PC-3 (cell line): ENCODE results near the gene SPRED2. TPM values are rescaled to one million over a fixed set of nuclear protein-coding genes. Genes with fewer than 3 reads are reported as not detected.
A peak's percentile ranks its signal among the peaks of the same experiment; 100 is the strongest.

Experiments used
- ATAC-seq: fragments of 200-7000 bp; cut with Tn5 transposase; 2 replicates; pipeline ENCODE4 v1.9.1; 2020; ENCODE audit warnings: mild to moderate bottlenecking, moderate library complexity
- BruUV-seq: library from RNA; stranded (reverse); fragments of 400-500 nt; replicated peaks from 2 replicates; lab custom pipeline; 2021; lab: Mats Ljungman, UMichigan
- CTCF ChIA-PET: fragments of 300-600 bp; sonication (Branson Sonifier 250); formaldehyde crosslinking; loops from one replicate; lab custom pipeline; 2022; ENCODE audit warnings: antibody characterized with exemption; lab: Charles Lee
- POLR2A ChIA-PET: fragments of 300-600 bp; sonication (Branson Sonifier 250); formaldehyde crosslinking; loops from one replicate; lab custom pipeline; 2022; ENCODE audit warnings: antibody characterized with exemption; ENCODE audit not compliant: unreplicated experiment; lab: Charles Lee
- DNase-seq: peaks from one replicate; pipeline ENCODE4 v3.0.0-alpha.2; 2015
- H2AFZ ChIP-seq: fragments of 300-600 bp; sonication (generic); 2 replicates; pipeline ENCODE4 v1.6.0; 2016; ENCODE audit warnings: antibody characterized with exemption, low read length
- H3F3A ChIP-seq: fragments of 300-600 bp; sonication (generic); one replicate; pipeline ENCODE4 v1.6.0; 2017; ENCODE audit warnings: antibody characterized with exemption, low read length, control low read depth, mild to moderate bottlenecking; ENCODE audit not compliant: unreplicated experiment
- H3K27ac ChIP-seq: fragments of 300-600 bp; sonication (generic); 2 replicates; pipeline ENCODE4 v1.5.1; 2016; ENCODE audit warnings: mild to moderate bottlenecking, low read length
- H3K27me3 ChIP-seq: fragments of 300-600 bp; sonication (generic); 2 replicates; pipeline ENCODE4 v1.6.1; 2016; ENCODE audit warnings: low read length, mixed read lengths
- H3K36me3 ChIP-seq: fragments of 300-600 bp; sonication (generic); 2 replicates; pipeline ENCODE4 v1.6.1; 2016; ENCODE audit warnings: low read depth, mixed run types, low read length, mixed read lengths
- H3K4me1 ChIP-seq: fragments of 300-600 bp; sonication (generic); 2 replicates; pipeline ENCODE4 v1.5.1; 2016; ENCODE audit warnings: low read length; ENCODE audit not compliant: insufficient read depth
- H3K4me2 ChIP-seq: fragments of 300-600 bp; sonication (generic); 2 replicates; pipeline ENCODE4 v1.6.0; 2016; ENCODE audit warnings: low read length
- H3K4me3 ChIP-seq: fragments of 300-600 bp; sonication (generic); 2 replicates; pipeline ENCODE4 v1.5.1; 2016; ENCODE audit warnings: mild to moderate bottlenecking, low read length, mixed read lengths
- H3K79me2 ChIP-seq: fragments of 300-600 bp; sonication (generic); 2 replicates; pipeline ENCODE4 v1.6.1; 2017; ENCODE audit warnings: low read length, mixed read lengths
- H3K9ac ChIP-seq: fragments of 300-600 bp; sonication (generic); 2 replicates; pipeline ENCODE4 v1.6.0; 2016; ENCODE audit warnings: mild to moderate bottlenecking, low read length
- H3K9me2 ChIP-seq: fragments of 300-600 bp; sonication (generic); replicated peaks from 2 replicates; pipeline ENCODE4 v1.6.1; 2016; ENCODE audit warnings: mixed run types, low read length, mixed read lengths
- H3K9me3 ChIP-seq: fragments of 300-600 bp; sonication (generic); 2 replicates; pipeline ENCODE4 v1.6.1; 2016; ENCODE audit warnings: low read length, mixed read lengths
- H4K20me1 ChIP-seq: fragments of 300-600 bp; sonication (generic); 2 replicates; pipeline ENCODE4 v1.6.1; 2016; ENCODE audit warnings: low read length, mixed read lengths
- CTCF ChIP-seq: fragments of 300-600 bp; sonication (generic); conservative IDR thresholded peaks from 2 replicates; pipeline ENCODE4 v1.5.1; 2017; ENCODE audit warnings: antibody characterized with exemption, low read depth, mild to moderate bottlenecking, low read length
- EZH2 ChIP-seq: fragments of 300-600 bp; sonication (generic); IDR thresholded peaks from one replicate; pipeline ENCODE4 v1.6.1; 2017; ENCODE audit warnings: antibody characterized with exemption, mild to moderate bottlenecking, low read length; ENCODE audit not compliant: unreplicated experiment
- EZH2phosphoT487 ChIP-seq: fragments of 300-600 bp; sonication (generic); IDR thresholded peaks from 2 replicates; pipeline ENCODE4 v1.6.1; 2018; ENCODE audit warnings: mild to moderate bottlenecking, antibody characterized with exemption, low read length, borderline replicate concordance
- intact Hi-C: fragments of 100-400 bp; cut with micrococcal nuclease; formaldehyde crosslinking; loops from 2 replicates; pipeline ENCODE4 v1.9.0; 2023
- total RNA-seq: library from RNA; depleted of rRNA; stranded (reverse); fragments of >200 nt; gene quantifications from 2 replicates; pipeline ENCODE4 v1.2.3, GENCODE V29; 2014

The SPRED2 gene
- total RNA-seq, 1 experiment from 2014 or later, result 16.2 TPM

DNA sequence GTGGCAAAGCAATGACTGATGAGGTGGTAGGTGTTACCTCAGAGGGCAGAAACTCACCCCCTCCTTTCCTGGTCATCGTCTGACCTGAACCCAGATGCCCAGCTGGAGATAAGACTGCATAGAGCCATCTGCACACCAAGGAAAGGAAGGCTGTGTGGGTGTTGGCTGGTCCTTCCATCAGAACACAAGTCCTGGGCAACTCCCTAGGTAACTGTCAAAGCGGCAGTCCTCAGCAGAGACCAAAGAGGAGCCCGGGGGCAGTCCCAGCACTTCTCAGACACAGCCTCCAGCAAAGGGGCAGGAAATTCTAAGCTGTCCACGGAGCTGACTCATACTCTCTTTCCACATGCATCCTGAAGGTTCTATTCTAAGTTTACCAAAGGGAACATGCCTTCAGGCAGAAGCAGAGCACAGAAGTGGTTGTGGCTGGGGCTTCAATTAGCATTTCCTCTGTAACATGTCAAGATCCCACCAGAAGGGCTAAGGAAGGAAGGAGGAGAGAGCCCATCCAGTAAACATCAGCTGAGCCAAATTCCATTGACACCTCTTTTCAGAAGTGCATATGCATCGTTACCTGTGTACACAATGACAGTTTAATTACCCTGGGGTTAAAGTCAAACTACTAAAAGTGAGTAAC lies 54.7 kb downstream of the SPRED2 start:
- H3K4me1 ChIP-seq, result peaks cover 85% of the 10 kb centered on the region
- DNase-seq (peak; percentile 90), ATAC-seq (peak; percentile 65)
- H3K27ac ChIP-seq, result peak overlapping the region; percentile 76
- no peaks in the 10 kb centered on the region for H3K9me3 ChIP-seq
- H3F3A ChIP-seq, result peaks cover 10% of the 10 kb centered on the region
- POLR2A ChIA-PET, result interaction anchor here (0.5 kb wide), 1 partner anchor 15 kb away, joined by 6 read pairs; no protein-coding TSS in a partner anchor
- no peak overlapping the region; the same call in 1 of the 2 replicates for H3K9ac ChIP-seq
- no peaks in the 10 kb centered on the region for H3K27me3 ChIP-seq
- H3K9me2 ChIP-seq, result no peaks in the 10 kb centered on the region
- no peak overlapping the region for H2AFZ ChIP-seq
- no peaks in the 10 kb centered on the region; the same call in 1 of the 2 replicates for H3K36me3 ChIP-seq
- peaks cover 5% of the 10 kb centered on the region; the same call in 1 of the 2 replicates for H4K20me1 ChIP-seq
- H3K4me2 ChIP-seq, result peak overlapping the region; percentile 44
- peaks cover 88% of the 10 kb centered on the region for H3K79me2 ChIP-seq
- intact Hi-C loops, result loop anchor here (1.0 kb wide), 1 partner anchor 10 kb away; no protein-coding TSS in a partner anchor
- CTCF ChIA-PET, result no interaction called here
- no TSS peak for BruUV-seq
- H3K4me3 ChIP-seq, result 0 out of 2 replicates have a peak overlapping the region, but pooled peaks have one; percentile 0
- TF ChIP-seq EZH2phosphoT487 (no peak), EZH2 (no peak), CTCF (no peak)

DNA sequence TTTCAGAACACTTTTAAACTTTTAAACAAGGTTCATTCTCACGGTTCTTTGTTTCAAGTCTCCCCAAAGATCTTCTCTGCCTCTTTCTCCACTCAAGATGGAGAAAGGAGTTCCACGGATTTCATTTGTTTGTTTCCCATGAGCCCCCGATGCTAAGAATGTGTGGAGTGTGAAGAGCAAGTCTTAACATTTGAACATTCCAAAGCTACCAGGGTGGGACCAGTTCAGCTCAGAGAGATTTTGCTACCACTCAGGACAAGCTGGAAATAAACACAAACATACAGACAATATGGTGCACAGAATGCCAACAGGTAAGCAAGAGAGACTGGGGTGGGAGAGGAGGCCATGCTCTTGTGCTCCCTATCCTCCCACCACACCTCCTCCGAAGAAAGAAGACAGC lies 56.7 kb downstream of the SPRED2 start:
- peaks cover 5% of the 10 kb centered on the region; the same call in 1 of the 2 replicates for H4K20me1 ChIP-seq
- DNase-seq (no peak), ATAC-seq (no peak)
- ChIA-PET POLR2A (interaction anchor here (0.6 kb wide), 1 partner anchor 56 kb away, joined by 6 read pairs; the partner anchor contains the start of gene SPRED2), CTCF (no interaction called here)
- H3K4me2 ChIP-seq, result no peak overlapping the region
- H2AFZ ChIP-seq, result no peak overlapping the region
- no peak for TF ChIP-seq EZH2phosphoT487
- no peak for TF ChIP-seq EZH2
- no peak for TF ChIP-seq CTCF
- no peaks in the 10 kb centered on the region for H3K27me3 ChIP-seq
- no peaks in the 10 kb centered on the region for H3K36me3 ChIP-seq
- no TSS peak for BruUV-seq
- H3K27ac ChIP-seq, result no peak overlapping the region
- peaks cover 89% of the 10 kb centered on the region for H3K79me2 ChIP-seq
- H3K4me3 ChIP-seq, result no peak overlapping the region
- no peaks in the 10 kb centered on the region for H3K9me3 ChIP-seq
- no peak overlapping the region for H3K9ac ChIP-seq
- peaks cover 10% of the 10 kb centered on the region for H3F3A ChIP-seq
- intact Hi-C loops, result no loop called here
- H3K4me1 ChIP-seq, result peaks cover 83% of the 10 kb centered on the region
- no peaks in the 10 kb centered on the region for H3K9me2 ChIP-seq

GRCh38 chr2:65374999-65375398 lies 57.4 kb downstream of the SPRED2 start:
- H3K4me2 ChIP-seq, result peak overlapping the region; percentile 65
- no peak overlapping the region for H3K4me3 ChIP-seq
- ChIA-PET POLR2A (no interaction called here), CTCF (no interaction called here)
- no peak for DNase-seq
- ATAC-seq, result no peak
- BruUV-seq, result no TSS peak
- H3K4me1 ChIP-seq, result peaks cover 81% of the 10 kb centered on the region
- no peaks in the 10 kb centered on the region for H3K9me3 ChIP-seq
- peaks cover 90% of the 10 kb centered on the region for H3K79me2 ChIP-seq
- H3K9ac ChIP-seq, result no peak overlapping the region
- intact Hi-C loops, result no loop called here
- peaks cover 6% of the 10 kb centered on the region for H3F3A ChIP-seq
- TF ChIP-seq EZH2, result no peak
- no peak for TF ChIP-seq EZH2phosphoT487
- TF ChIP-seq CTCF, result no peak
- H3K9me2 ChIP-seq, result no peaks in the 10 kb centered on the region
- no peak overlapping the region for H2AFZ ChIP-seq
- no peaks in the 10 kb centered on the region for H3K27me3 ChIP-seq
- no peaks in the 10 kb centered on the region for H3K36me3 ChIP-seq
- peaks cover 5% of the 10 kb centered on the region; the same call in 1 of the 2 replicates for H4K20me1 ChIP-seq
- peak overlapping the region; percentile 85 for H3K27ac ChIP-seq
